ENCODE results near the gene PHLDB1.
"Not testable (repeated sequence)": the region's sequence is repeated elsewhere in the genome, so short reads cannot be mapped to it uniquely, and the experiment has no call there.

The PHLDB1 gene

DNA sequence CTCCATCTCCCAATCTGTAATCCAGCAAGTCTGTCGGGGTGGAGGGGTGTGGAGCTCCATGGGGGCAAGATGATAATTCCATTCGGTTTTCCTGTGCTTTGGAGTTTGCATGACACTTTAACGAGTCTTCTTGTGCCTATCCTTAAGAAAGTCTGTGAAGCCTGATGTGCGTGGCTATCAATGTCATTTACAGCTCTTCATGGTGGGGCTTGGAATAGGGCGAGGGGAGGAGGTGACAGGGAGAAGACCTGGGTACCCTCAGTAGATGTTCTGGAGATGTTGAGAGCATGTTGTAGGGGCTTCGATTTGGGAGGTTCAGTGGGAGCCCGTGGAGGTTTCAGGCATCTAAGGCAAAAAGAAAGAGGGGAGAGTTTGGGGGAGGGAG lies 579 bp upstream of the PHLDB1 start:
- TF ChIP-seq, protein P1, sequence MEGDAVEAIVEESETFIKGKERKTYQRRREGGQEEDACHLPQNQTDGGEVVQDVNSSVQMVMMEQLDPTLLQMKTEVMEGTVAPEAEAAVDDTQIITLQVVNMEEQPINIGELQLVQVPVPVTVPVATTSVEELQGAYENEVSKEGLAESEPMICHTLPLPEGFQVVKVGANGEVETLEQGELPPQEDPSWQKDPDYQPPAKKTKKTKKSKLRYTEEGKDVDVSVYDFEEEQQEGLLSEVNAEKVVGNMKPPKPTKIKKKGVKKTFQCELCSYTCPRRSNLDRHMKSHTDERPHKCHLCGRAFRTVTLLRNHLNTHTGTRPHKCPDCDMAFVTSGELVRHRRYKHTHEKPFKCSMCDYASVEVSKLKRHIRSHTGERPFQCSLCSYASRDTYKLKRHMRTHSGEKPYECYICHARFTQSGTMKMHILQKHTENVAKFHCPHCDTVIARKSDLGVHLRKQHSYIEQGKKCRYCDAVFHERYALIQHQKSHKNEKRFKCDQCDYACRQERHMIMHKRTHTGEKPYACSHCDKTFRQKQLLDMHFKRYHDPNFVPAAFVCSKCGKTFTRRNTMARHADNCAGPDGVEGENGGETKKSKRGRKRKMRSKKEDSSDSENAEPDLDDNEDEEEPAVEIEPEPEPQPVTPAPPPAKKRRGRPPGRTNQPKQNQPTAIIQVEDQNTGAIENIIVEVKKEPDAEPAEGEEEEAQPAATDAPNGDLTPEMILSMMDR (IDR thresholded peaks at IDR 0.05; ENCODE audit: low read depth, low read length): no peak
- H3K4me3 ChIP-seq (ENCODE audit: low read depth, low read length): no peak overlapping the region

GRCh38 chr11:118608360-118609227 lies 1.2 kb downstream of the PHLDB1 start:
- H3K4me3 ChIP-seq (ENCODE audit: low read depth, low read length): peak overlapping the region; percentile 90
- TF ChIP-seq, protein P1 (IDR thresholded peaks at IDR 0.05; ENCODE audit: low read depth, low read length): no peak

DNA sequence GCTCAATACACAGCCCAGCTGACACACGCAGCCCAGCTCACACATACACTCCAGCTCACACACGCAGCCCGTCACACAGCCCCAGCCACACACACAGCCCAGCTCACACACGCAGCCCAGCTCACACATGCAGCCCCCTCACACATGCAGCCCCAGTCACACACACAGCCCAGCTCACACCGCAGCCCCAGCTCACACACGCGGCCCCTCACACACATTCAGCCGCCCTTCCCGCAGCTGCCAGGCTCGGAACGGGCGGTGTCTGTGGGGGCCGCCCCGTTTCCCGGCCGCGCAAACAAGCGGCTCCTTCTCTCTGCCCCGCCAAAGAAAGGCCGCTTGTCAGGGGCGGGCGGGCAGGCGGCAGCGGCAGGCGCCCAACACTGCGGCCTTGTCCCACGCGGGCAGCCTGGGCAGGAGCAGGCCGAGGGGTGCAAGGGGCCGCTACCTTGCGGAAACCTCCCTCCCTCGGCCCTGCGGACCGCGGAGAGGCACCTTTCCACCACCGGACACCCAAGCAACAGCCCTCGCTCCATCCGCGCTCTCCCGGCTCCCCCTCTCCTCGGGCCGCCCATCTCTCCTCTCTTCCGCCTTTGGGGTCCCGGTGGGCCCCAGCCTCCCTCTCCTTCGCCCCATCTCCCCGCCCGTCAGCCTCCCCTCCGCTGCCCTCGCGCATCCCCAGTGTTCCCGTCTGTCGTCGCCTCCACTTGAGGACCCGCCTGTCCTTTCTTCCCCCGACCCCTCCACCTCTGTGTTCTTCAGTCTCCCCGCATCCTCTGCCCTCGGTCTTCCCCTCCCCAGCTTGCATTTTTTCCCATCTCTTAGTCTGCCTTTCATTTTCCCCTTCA lies 2.2 kb downstream of the PHLDB1 start:
- peak overlapping the region; percentile 90 for H3K4me3 ChIP-seq (ENCODE audit: low read depth, low read length)
- TF ChIP-seq, protein P1 (IDR thresholded peaks at IDR 0.05; ENCODE audit: low read depth, low read length): no peak

DNA sequence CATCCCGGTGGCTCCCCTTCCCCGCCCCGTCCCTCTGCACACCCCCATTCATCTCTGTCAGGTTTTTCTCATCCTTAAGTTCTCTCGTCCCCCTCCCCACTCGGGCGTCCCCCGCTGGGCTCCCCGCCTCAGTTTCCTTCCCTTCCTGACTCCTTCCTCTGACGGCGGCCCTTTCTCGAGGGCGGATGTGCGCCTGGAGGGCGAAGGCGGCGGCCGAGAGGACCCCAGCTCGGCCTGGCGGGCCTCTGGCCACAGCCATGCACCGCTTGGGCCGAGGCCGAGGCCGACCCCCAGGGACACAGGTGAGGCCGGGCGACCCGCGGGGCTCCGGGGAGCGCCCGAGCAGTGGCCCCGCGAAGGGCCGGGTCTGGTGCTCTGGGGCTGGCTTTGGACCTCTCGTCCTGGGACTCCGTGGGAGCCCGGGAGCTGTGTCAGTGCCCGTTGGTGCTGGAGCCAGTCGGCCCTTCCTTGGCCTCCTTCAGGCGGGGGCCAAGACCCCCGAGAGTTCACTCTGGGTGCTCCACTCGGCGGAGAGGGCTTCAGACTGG lies 2.9 kb downstream of the PHLDB1 start:
- peak overlapping the region; percentile 90 for H3K4me3 ChIP-seq (ENCODE audit: low read depth, low read length)
- TF ChIP-seq, protein P1 (IDR thresholded peaks at IDR 0.05; ENCODE audit: low read depth, low read length): no peak

- TF ChIP-seq, protein P1 (IDR thresholded peaks at IDR 0.05; ENCODE audit: low read depth, low read length): peak; percentile 74
- H3K4me3 ChIP-seq (ENCODE audit: low read depth, low read length): peak overlapping the region; percentile 90
Measured at GRCh38 chr11:118610773-118611432, 3.5 kb downstream of the PHLDB1 start.

DNA sequence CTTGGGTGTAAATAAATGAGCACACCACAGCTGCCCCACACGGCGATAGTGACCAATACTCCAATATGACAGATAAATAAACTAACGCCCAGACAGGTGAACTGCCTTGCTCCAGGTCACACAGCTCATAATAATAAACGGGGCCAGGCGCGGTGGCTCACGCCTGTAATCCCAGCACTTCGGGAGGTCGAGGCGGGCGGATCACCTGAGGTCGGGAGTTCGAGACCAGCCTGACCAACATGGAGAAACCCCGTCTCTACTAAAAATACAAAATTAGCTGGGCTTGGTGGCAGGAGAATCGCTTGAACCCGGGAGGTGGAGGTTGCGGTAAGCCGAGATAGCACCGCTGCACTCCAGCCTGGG lies 4.0 kb downstream of the PHLDB1 start:
- H3K4me3 ChIP-seq (ENCODE audit: low read depth, low read length): not testable (repeated sequence)

GRCh38 chr11:118612378-118612777 lies 5.0 kb downstream of the PHLDB1 start:
- peak overlapping the region; percentile 27 for H3K4me3 ChIP-seq (ENCODE audit: low read depth, low read length)
- TF ChIP-seq, protein P1 (IDR thresholded peaks at IDR 0.05; ENCODE audit: low read depth, low read length): no peak
